Measurements from ENCODE around the gene PARD3B.

PARD3B gene

DNA sequence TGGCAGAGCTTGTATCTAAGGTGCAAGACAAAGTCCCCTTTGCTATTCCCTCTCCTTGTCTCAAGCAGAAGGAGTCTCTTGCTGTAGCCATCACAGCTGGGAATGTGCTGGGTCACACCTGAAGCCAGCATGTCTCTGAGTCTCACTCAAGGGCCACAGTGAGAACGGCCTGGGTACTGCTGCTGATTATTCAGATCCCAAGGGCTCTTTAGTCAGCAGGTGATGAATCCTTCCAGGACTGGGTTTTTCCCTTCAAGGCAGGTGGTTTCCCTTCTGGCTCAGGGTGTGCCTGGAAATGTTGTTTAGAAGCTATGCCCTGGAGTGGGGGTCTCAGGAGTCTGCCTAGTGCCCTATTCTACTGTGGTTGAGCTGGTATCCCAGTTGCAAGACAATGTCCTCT lies 356.3 kb downstream of the PARD3B start:
- no peak for DNase-seq

DNA sequence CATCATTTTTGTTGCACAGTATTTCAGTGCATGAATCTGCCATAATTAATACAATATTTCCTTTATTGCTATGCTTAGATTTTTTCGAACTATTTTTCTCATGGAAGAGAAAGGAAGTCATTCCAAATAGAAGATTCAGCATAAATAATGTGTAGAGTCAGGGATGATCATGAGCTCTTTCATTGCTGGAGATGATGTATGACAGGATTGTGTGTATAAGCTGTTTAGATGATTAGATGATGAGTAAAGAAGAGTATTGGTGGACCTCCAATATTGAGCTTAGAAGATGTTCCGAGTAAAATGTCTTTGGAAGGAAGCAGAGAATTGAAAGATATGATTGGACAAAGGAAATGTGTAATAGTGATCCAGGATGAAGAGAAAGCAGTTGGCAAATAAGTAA lies 364.5 kb downstream of the PARD3B start:
- no peak for DNase-seq

DNA sequence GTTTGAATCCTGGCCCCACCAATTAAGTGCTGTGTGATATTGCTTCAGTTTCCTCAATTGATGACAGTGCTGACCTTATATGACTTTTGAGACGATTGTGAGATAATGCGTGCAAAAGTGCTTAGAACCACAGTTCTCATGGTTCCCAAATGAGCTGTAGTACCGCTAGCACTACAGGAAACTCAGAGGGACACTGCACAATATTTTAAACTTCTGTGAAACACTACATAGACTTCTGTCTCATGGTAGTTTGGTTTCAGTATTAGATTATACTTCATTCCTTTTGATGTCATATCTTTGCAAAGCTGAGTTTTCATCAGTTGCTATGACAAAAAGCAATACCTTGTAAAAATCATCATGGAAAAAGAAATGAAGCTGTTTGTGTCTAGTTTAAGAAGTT lies 368.0 kb downstream of the PARD3B start:
- no peak for DNase-seq

- DNase-seq, result no peak
Measured at GRCh38 chr2:204913854-204914464, 368.7 kb downstream of the PARD3B start.

GRCh38 chr2:204914708-204915107 lies 369.4 kb downstream of the PARD3B start:
- DNase-seq, result no peak

DNA sequence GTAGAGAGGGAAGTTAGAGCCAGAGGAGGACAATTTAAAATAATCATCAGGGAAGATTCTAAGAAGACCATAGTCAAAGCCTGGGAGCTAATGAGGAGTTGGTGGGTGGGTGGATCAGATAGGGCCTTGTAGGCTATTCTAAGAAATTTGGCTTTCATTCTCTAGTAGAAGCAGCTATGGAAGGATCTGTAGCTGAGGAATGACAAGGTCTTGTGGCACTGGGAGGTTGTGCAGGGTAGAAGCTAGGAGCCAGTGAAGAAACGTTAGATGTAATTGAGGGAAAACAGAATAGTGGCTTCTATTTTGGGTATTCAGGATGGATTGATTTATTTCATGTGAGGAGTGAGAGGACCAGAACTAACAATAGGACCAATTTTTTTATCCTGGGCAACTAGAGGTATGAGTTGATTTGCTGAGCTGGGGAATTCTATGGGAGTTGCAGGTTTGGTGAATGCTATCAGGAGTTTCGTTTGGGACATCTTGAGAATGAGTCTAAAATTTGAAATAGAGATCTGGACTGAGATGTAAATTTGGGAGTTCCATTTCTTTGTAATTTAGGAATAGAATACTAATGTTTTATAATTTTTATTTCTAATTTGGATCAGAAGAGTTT lies 371.9 kb downstream of the PARD3B start:
- DNase-seq, result no peak

DNA sequence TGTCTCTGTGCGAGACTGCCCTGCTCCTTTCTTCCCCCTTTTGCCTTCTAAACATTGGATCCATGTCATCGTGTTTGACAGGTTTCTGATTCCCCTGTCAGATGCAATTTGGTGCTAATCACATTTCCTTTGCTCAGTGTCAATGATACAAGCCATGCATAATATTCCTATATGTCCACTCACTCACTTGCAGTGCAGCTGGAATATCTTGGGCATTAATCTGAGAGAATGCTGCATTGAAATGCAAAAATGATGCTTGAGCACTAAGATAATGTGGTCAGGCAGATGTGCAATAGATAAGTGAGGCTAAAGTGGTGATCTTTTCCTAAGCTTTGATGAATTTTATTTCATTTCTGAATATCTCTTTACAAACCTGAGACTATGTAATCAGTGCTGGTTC lies 375.5 kb downstream of the PARD3B start:
- DNase-seq, result no peak

DNA sequence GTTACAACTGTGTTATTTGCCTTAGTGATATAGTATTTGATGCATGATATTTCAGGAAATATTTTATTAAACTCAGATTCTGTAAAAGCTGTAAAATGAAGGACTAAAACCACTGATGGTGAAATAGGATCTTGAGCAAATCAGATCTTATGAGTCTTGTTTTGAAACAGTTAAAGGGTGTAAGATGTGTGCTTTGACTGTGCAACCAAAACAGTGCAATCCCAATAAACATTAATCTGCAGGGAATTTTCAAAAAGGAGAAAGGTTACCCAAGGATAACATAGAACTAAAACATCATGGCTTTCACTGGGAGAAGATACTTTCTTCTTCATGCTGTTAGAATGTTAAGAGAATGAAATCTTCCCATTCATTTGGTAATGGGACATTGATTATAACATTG lies 378.7 kb downstream of the PARD3B start:
- DNase-seq, result no peak

GRCh38 chr2:204931562-204931961 lies 386.3 kb downstream of the PARD3B start:
- no peak for DNase-seq

DNA sequence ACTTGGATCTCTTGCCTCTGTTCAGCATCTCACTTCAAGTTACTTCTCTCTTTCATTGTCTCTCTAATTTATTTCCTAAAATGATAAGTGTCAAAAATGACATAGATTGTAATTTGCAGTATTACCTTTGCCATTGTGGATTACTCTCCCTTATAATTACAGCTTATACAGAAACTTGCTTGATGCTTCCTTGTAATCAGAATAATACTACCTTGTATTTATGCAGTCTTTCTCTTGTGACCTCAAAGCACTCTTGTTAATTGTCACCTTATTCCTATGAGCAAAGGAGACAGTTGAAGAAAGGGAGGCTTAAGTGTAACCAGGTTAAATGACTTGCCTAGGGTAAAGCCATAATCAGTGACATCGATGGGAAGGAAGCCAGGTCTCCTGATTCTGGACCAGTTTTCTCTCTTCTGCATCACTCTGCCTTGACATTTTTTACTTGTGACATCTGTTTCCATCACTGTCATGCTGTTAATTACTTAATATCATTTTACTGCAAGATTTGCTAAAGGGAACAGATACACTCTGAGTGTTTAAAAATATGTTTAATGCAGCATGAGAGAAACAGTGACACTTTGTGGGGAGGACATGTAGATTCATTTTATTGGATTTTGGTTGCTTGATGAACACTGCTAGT lies 388.6 kb downstream of the PARD3B start:
- DNase-seq, result no peak

DNA sequence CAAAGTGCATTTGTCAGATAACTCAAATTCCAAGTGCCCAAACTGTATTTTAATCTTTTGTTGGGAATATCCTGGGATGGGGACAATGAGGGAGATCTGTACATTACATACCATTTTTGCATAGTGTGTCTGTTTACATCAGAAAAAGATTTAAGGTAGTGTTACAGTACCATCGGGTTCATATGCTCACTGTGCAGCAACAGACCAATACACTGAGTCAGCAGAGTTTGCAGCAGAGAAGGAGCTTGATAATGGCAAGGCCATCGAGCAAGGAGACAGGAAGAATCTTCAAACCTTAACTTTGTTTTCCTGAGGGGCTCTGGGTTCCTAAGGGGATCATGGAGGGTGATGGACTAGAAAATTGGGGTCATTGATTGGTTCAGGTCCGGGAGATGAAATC lies 399.7 kb downstream of the PARD3B start:
- DNase-seq, result no peak

- DNase-seq, result no peak
Measured at GRCh38 chr2:204945376-204945775, 400.1 kb downstream of the PARD3B start.

DNA sequence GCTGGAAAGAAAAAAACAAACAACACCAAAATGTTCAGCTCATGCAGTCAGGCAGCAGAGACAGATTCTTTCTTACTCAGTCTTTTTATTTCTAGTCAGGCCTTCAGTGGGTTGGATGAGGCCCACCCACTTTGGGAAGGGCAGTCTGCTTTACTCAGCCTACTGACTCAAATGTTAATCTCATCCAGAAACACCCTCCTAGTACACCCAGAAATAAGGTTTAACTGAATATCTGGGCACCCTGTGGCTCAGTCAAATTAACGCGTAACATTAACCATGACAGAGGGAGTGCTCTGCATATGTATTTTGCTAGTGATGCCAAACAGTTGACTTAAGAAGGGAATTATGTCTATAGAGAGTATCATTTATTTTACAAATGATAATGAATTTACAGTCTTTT lies 401.6 kb downstream of the PARD3B start:
- DNase-seq, result no peak

- DNase-seq, result no peak
Measured at GRCh38 chr2:204947405-204947804, 402.1 kb downstream of the PARD3B start.

DNA sequence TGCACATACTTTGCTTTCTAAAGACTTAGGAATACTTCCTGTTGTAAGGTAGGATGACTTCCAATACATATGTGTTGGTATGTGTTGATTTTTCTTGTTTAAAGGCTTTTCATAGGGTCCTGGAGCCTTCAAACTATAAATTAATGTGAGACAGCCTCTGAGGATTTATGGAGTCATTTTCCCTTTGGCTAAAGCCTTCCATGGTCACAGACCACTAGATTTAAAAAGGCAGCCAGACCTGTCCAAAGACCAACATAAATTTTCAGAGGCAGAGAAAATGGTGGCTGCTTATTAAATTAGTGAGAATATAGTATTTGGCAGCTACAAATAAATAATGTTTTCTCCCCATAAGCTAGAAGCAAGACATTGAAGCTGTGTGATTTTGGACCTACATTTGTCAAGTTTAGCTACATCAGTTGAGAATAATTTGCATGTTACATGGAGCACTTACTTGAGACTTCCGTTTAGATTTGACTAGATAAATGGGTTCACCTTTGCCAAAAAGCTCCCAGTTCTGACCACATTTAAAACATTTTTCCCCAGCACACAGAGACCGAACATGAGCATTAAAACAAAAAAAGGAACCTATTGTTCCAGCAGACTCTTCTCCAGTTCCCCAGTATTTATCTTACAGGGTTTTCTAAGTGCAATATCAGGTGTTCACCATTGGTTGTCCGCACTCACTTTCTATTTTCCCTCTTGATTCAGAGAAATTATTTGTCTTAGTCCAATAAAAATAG lies 402.9 kb downstream of the PARD3B start:
- no peak for DNase-seq

- no peak for DNase-seq
Measured at GRCh38 chr2:204948822-204949221, 403.5 kb downstream of the PARD3B start.

DNA sequence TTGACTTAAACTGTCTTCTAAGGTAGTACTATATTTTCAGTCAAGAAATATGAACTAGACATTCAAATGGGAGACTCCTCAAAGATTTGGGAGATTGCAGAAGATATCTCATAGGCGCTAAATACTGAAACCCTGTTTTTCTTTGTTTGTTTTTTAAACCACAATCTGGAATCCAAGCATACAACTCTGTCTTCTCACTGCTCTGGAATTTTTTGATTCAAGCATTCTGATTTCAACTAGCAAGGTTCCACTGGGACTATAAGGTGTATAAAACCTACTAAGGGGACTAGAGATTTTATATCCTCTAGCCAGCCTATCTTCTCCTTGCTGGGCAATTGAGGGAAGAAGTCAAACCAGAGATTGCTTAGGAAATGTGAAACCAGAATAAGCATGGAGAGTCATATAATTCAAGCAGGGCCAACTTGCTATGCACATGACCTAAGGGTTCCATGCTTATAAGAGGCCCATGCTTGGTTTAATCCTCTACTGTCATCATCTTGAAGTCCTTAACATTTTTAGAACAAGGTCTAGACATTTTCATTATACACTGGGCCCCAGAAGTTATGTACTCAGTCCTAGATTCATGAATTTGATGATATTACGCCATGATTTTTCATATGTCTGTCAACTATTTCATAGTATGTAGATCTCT lies 405.5 kb downstream of the PARD3B start:
- DNase-seq, result no peak

DNA sequence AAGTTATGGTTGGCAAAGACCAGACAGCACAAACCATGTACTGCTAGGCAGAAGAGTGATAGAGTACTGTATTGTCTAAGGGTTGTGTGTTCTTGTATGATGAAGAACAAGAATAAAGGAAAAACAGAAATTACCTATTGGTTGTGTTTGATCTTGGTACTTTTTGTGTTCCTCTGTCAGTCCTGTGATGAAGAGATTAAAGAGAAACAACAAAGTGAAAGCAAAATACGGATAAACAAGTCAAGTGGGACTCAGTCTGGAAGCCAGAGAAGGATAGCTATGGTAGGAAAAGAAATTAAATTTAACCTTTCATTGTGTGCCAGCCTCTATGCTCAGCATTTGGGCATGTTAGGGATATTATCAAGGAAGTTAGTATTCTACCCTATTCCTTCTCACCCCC lies 413.1 kb downstream of the PARD3B start:
- no peak for DNase-seq

DNA sequence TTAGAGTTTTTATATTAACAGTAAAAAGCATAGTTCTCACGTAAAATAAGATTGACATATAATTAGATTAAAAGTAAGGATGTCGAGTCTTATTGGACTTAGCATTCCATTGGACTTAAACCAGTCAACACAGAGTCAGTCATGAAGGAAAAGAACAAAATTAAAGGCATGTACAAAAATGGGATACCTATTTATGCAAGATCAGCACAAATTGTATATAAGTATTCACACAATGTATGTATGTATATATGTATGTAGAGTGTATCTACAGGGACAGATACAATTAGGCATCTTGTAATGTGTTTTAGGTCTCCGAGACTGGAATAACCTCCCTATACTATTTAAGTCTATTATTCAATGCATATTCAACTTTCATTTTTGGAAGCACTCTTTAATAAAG lies 419.1 kb downstream of the PARD3B start:
- no peak for DNase-seq

DNA sequence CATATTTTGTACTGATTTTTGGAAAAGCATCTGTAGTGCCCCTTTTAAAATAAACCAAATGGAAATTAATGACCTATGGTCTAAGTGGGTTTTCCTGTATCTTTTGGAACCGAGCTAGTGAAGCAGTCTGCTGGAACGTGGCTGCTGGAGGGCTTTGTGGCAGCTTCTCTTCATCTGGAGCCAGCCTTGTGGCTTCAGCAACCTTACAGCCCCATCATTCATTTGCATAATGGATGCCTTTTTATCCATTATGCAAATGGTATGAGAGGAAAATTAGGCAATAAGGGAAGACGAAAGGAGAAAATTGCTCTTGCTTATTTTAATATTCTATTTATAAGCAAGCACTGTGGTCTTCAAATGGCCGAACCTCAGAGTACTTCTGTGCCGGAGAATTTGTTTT lies 421.0 kb downstream of the PARD3B start:
- DNase-seq, result no peak

GRCh38 chr2:204967199-204967960 lies 422.1 kb downstream of the PARD3B start:
- no peak for DNase-seq

GRCh38 chr2:204971206-204971907 lies 426.1 kb downstream of the PARD3B start:
- no peak for DNase-seq

All from SHP77 (cell line).